ENCODE data around the gene SNAP29.
"Not testable (repeated sequence)": the region's sequence is repeated elsewhere in the genome, so short reads cannot be mapped to it uniquely, and the experiment has no call there.

SNAP29 gene

DNA sequence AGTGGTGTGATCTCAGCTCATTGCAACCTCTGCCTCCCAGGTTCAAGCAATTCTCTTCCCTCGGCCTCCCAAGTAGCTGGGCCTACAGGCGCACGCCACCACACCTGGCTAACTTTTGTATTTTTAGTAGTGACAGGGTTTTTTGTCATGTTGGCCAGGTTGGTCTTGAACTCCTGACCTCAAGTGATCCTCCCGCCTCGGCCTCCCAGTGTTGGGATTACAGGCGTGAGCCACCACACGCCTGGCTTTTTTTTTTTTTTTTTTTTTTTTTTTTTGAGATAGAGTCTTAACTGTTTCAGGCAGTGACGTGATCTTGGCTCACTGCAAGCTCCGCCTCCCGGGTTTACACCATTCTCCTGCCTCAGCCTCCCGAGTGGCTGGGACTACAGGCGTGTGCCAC, 71.6 kb downstream of the SNAP29 start:
- not testable (repeated sequence) for DNase-seq (ENCODE audit: low read depth in 3 of 3)

- DNase-seq (ENCODE audit: low read depth in 3 of 3) = no peak
Observed at GRCh38 chr22:20931126-20931654, 72.4 kb downstream of the SNAP29 start.

DNA sequence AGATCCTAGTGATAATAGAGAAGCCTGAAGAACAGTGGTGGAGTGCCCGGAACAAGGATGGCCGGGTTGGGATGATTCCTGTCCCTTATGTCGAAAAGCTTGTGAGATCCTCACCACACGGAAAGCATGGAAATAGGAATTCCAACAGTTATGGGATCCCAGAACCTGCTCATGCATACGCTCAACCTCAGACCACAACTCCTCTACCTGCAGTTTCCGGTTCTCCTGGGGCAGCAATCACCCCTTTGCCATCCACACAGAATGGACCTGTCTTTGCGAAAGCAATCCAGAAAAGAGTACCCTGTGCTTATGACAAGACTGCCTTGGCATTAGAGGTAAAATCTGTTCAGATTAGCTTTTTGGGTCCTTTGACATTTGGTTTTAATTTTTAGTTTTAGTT, 75.1 kb downstream of the SNAP29 start:
- no peak for DNase-seq (ENCODE audit: low read depth in 3 of 3)

DNA sequence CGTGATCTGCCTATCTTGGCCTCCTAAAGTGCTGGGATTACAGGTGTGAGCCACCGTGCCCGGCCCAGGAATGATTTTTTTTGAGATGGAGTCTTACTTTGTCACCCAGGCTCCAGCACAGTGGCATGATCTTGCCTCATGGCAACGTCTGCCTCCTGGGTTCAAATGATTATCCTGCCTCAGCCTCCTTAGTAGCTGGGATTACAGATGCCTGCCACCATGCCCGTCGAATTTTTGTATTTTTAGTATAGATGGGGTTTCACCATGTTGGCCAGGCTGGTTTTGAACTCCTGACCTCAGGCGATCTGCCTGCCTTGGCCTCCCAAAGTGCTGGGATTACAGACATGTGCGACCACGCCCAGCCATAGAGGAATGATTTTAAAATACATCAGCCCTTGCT, 76.2 kb downstream of the SNAP29 start:
- not testable (repeated sequence) for DNase-seq (ENCODE audit: low read depth in 3 of 3)

GRCh38 chr22:20935780-20936539, 77.2 kb downstream of the SNAP29 start:
- not testable (repeated sequence) for DNase-seq (ENCODE audit: low read depth in 3 of 3)

GRCh38 chr22:20937031-20937793, 78.4 kb downstream of the SNAP29 start:
- DNase-seq (ENCODE audit: low read depth in 3 of 3) = no peak

DNA sequence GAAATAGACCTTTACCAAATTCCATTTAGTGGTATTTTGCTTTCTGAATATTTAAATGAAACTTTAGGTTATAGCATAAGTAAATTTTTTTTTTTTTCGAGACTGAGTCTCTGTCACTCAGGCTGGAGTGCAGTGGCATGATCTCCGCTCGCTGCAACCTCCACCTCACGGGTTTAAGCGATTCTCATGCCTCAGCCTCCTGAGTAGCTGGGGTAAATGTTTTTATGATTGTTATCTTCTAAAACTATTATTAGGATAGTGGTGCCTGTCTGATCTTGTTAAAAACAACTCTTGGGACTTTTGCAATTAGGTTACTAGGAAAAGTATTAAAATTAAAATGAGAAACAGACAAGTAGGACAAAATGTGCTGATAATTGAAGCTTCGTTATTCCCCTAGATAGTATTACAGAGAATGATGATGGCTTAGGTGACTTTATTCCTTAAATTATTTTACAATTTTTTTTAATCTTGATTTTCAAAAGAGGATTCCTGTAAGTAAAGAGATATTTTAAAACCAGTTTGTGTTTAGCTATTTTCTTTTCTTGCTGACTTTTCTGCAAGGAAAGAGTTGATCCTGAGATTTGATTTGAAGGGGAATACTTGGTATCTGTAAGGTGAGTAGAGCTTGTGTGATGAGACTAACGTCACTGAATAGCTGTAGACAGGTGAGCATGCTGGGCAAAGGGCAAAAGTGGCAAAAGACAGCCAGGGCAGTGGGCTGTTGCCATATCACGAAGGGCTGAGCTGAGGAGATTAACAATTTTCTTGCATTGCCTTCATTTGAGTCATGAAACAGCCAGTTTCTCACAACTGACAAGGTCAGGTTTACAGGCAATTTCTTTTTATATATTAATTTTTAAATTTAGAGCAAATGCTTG, 79.2 kb downstream of the SNAP29 start:
- DNase-seq (ENCODE audit: low read depth in 3 of 3) = no peak

DNA sequence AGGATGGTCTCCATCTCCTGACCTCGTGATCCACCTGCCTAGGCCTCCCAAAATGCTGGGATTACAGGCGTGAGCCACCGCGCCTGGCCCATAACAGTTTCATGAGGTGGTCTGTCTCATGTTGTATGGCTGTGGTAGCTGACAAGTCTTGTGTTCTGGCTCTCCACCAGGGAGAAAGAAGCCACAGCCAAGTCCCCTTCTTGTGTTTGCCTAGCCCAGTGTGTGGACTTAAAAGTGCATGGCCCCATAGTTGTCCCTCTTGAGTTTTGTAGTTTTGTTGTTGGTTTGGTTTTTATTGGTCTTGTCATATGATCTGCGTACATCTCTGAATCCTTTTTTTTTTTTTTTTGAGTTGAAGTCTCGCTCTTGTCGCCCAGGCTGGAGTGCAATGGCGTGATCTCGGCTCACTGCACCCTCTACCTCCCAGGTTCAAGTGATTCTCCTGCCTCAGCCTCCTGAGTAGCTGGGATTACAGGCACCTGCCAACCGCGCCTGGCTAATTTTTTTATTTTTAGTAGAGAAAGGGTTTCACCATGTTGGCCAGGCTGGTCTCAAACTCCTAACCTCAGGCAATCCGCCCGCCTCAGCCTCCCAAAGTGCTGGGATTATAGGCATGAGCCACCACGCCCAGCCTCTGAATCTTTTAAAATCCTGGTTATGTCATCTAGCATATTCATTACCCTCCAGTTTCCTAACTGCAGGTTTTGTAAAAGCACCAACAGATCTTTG, 80.8 kb downstream of the SNAP29 start:
- not testable (repeated sequence) for DNase-seq (ENCODE audit: low read depth in 3 of 3)

GRCh38 chr22:20940186-20940651, 81.4 kb downstream of the SNAP29 start:
- DNase-seq (ENCODE audit: low read depth in 3 of 3) = no peak

All from stimulated activated CD4-positive, alpha-beta T cell treated with anti-CD3 and anti-CD28 coated beads, TNF-alpha, amount 100 ng/mL, for 48 hours (primary cell).